Rectal smooth muscle tissue (tissue), 1 donor: ENCODE results near the gene FCER1G.
"Not testable (repeated sequence)": the region's sequence is repeated elsewhere in the genome, so short reads cannot be mapped to it uniquely, and the experiment has no call there.

ENCODE experiments used
- H3K27ac ChIP-seq: one replicate; pipeline ENCODE4 v1.7.0; 2013; ENCODE audit warnings: low read depth, low read length, inconsistent platforms
- H3K27me3 ChIP-seq: one replicate; pipeline ENCODE4 v1.7.0; 2013; ENCODE audit warnings: low read length; ENCODE audit not compliant: control insufficient read depth, insufficient read depth
- H3K36me3 ChIP-seq: one replicate; pipeline ENCODE4 v1.7.0; 2013; ENCODE audit warnings: low read length; ENCODE audit not compliant: control insufficient read depth, insufficient read depth
- H3K4me1 ChIP-seq: one replicate; pipeline ENCODE4 v1.7.0; 2013; ENCODE audit warnings: low read length; ENCODE audit not compliant: control insufficient read depth, insufficient read depth
- H3K4me3 ChIP-seq: one replicate; pipeline ENCODE4 v1.7.0; 2013; ENCODE audit warnings: low read length
- H3K9ac ChIP-seq: one replicate; pipeline ENCODE4 v1.7.0; 2013; ENCODE audit warnings: low read length

The FCER1G gene

GRCh38 chr1:161229896-161230295, 14.8 kb downstream of the FCER1G start:
- peaks cover 14% of the 10 kb centered on the region for H3K36me3 ChIP-seq
- H3K27me3 ChIP-seq = no peaks in the 10 kb centered on the region
- H3K4me3 ChIP-seq = no peak overlapping the region
- peaks cover 15% of the 10 kb centered on the region for H3K4me1 ChIP-seq
- no peak overlapping the region for H3K27ac ChIP-seq
- H3K9ac ChIP-seq = no peak overlapping the region

DNA sequence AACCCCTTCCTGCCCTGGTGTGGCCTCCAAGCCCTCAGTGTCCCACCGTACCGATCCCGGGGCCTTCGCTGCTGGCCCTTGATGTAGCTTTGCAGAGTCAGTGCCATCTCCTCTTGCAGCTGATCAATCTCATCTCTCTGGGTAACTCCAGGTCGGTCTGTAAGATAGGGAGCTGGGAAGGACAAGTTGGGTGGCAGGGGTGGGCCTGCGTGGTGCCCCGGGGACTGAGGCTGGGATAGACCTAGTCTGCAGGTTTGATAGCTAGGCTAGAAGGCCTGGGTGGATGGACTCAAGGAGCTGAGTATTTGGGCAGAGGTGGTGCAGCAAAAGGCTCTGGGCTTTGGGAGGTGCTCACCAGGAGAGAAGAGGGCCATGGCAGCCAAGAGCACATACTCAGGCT, 15.7 kb downstream of the FCER1G start:
- no peak overlapping the region for H3K4me3 ChIP-seq

DNA sequence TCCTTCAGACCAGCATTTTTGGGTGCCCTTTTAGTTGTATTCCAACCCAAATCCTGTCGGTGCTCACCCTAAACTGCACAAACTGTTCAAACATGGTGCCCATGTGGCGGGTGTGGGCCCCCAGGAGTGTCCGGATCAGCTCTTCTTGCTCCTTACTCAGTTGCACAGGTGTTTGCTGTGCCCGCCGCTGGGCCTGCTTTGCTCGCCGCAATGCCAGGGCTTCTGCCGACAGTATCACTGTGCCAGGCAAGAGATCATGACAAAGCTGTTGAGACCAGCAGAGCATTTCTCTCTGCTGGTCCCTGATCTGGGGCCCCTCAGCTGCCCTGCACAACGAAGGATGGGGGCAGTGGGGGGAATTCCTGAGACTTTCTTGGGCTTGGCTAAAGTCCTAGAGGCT, 18.0 kb downstream of the FCER1G start:
- Histone ChIP-seq H3K4me3 (no peak overlapping the region), H3K9ac (no peak overlapping the region), H3K27me3 (no peaks in the 10 kb centered on the region), H3K27ac (no peak overlapping the region), H3K4me1 (no peaks in the 10 kb centered on the region), H3K36me3 (peaks cover 12% of the 10 kb centered on the region)

More for the DNA sequence above, 15.7 kb downstream of the FCER1G start:
- H3K27me3 ChIP-seq = no peaks in the 10 kb centered on the region
- H3K36me3 ChIP-seq = peaks cover 14% of the 10 kb centered on the region
- H3K27ac ChIP-seq = no peak overlapping the region
- peaks cover 15% of the 10 kb centered on the region for H3K4me1 ChIP-seq
- H3K9ac ChIP-seq = no peak overlapping the region

- Histone ChIP-seq H3K36me3 (no peaks in the 10 kb centered on the region), H3K4me1 (no peaks in the 10 kb centered on the region), H3K9ac (no peak overlapping the region), H3K4me3 (no peak overlapping the region), H3K27me3 (no peaks in the 10 kb centered on the region), H3K27ac (no peak overlapping the region)
Observed at GRCh38 chr1:161235957-161236775, 21.1 kb downstream of the FCER1G start.

DNA sequence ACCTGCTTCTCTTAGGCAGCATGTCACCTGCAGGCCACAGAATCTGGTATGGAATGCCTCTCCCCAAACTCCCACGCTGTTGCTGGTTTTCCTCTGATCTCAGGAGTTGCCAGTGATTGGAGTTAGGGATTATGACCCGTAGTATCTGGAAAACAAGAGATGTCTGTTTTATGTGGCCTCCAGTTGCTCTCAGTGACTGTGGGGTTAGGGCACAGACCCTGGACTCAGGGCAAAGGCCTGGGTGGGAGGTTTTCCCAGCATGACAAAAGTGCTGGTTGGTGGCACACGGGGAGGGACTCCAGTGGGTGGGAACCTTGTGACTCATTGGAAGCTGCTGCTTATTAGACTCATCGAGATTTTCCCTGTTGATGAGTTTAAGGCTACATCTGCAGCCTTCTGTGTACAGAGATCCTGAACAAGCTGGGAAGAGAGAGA, 23.0 kb downstream of the FCER1G start, which contains the start of gene NR1I3:
TSS of gene NR1I3 (minus strand) at position 165 of the 435 bp plus-strand sequence. CDS start 1,638 bp downstream, outside the sequence.
- H3K27ac ChIP-seq = no peak within 1 kb of the TSS
- H3K27me3 ChIP-seq = no peaks in the 10 kb centered on the region
- no peaks in the 10 kb centered on the region for H3K36me3 ChIP-seq
- no peak within 1 kb of the TSS for H3K9ac ChIP-seq
- no peaks in the 10 kb centered on the region for H3K4me1 ChIP-seq
- H3K4me3 ChIP-seq = no peak within 1 kb of the TSS

DNA sequence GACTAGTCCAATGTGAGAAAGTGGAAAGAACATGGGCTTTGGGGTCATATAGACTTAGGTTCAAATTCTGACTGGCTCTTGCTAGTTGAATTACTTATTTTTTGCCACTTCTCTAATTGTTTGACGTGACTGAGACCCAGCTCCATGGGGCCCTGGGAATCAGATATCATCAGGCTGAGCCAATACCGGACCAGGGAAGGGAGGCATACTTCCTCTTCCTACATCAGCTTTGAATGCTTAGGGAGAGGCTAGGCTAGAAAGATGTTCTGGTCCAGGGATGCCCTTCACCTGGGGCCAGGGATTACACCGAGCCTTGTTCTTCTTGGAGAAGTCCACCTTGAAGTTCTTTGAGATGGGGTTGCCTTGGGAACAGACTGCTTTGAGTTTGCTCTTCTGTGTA, 26.6 kb downstream of the FCER1G start:
- Histone ChIP-seq H3K4me3 (no peak overlapping the region), H3K9ac (no peak overlapping the region), H3K4me1 (no peaks in the 10 kb centered on the region), H3K27me3 (no peaks in the 10 kb centered on the region), H3K36me3 (no peaks in the 10 kb centered on the region), H3K27ac (no peak overlapping the region)

DNA sequence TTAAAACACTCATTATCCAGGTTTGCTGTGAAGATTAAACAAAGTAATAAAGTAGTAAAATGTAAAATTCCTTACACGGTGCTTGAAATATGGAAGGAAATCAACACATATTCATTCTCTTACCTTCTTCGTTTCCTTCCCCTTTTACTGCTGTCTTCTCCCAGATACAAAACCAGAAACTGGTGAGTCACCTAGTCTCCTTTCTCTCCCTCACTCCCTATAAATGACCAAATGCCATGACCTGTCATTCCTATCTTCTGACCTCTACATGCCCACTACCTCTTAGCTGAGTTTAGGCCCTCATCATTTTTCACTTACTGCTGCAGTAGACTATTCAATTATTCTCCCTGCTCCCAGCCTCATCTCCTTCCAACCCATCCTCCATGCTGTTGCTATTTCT, 27.2 kb downstream of the FCER1G start:
- Histone ChIP-seq H3K9ac (no peak overlapping the region), H3K27me3 (no peaks in the 10 kb centered on the region), H3K27ac (no peak overlapping the region), H3K4me1 (no peaks in the 10 kb centered on the region), H3K36me3 (no peaks in the 10 kb centered on the region), H3K4me3 (no peak overlapping the region)

DNA sequence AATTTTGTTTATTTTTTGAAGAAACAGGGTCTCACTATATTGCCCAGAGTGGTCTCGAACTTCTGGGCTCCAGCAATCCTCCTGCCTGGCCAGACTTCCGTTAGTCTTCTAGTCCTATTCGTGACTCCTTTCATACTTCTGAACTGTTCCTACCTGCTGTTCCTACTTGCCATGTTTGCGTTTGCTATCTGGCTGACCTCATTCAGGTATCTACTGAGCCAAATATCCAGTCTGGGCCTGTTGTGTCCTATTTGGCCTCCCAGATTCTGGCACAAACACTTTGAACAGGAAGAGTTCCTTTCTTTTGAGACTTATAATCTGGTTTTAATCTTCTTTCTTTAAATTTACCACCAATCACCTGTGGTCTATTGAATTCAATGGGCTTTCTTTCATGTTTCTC, 29.8 kb downstream of the FCER1G start:
- no peaks in the 10 kb centered on the region for H3K36me3 ChIP-seq
- H3K4me3 ChIP-seq = no peak overlapping the region
- H3K27me3 ChIP-seq = no peaks in the 10 kb centered on the region
- H3K27ac ChIP-seq = no peak overlapping the region
- H3K4me1 ChIP-seq = no peaks in the 10 kb centered on the region
- no peak overlapping the region for H3K9ac ChIP-seq

DNA sequence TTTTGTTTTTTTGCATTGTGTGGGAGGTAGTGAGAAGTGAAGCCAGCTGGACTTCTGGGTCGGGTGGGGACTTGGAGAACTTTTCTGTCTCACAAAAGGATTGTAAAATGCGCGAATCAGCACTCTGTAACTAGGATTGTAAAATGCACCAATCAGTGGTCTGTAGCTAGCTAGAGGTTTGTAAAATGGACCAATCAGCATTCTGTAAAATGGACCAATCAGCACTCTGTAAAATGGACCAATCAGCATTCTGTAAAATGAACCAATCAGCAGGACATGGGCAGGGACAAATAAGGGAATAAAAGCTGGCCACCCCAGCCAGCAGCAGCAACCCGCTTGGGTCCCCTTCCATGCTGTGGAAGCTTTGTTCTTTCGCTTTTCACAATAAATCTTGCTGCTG, 35.0 kb downstream of the FCER1G start:
- not testable (repeated sequence) for H3K4me3 ChIP-seq, H3K9ac ChIP-seq, H3K27ac ChIP-seq, H3K27me3 ChIP-seq, H3K36me3 ChIP-seq, H3K4me1 ChIP-seq

DNA sequence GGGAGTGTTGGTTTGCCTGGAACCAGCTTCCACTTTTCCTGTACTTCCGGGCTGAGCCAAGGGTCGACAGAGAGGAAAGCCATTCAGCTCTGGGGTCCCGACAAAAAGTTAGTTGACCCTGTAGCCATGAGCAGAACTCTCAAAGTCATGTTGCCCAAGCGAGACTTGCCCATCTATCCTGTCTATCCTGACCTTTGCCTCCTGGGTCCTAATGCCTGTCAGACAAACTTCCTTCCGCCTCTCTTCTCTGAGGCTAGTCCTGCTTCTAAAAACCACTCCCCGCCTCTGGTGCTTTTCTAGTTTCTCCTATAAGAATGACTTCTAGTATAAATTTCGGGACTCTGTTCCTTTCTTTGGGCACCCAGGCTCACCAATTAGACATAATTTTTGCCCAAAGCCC, 35.7 kb downstream of the FCER1G start:
- no peak overlapping the region for H3K4me3 ChIP-seq
- H3K36me3 ChIP-seq = no peaks in the 10 kb centered on the region
- H3K4me1 ChIP-seq = no peaks in the 10 kb centered on the region
- no peak overlapping the region for H3K9ac ChIP-seq
- no peak overlapping the region for H3K27ac ChIP-seq
- no peaks in the 10 kb centered on the region for H3K27me3 ChIP-seq

GRCh38 chr1:161251579-161251978, 36.5 kb downstream of the FCER1G start:
- Histone ChIP-seq H3K27me3 (no peaks in the 10 kb centered on the region), H3K4me1 (no peaks in the 10 kb centered on the region), H3K4me3 (no peak overlapping the region), H3K9ac (no peak overlapping the region), H3K36me3 (no peaks in the 10 kb centered on the region), H3K27ac (no peak overlapping the region)

DNA sequence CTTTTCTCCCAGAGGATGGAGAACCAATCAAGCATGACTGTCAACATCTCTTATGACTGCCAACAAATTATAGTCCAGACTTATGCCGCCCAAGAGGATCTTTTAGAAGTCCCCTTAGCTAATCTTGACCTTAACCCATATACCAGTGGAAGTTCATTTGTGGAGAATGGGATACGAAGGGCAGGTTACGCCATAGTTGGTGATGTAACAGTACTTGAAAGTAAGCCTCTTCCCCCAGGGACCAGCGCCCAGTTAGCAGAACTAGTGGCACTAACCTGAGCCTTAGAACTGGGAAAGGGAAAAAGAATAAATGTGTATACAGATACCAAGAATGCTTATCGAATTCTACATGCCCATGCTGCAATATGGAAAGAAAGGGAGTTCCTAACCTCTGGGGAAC, 40.2 kb downstream of the FCER1G start:
- not testable (repeated sequence) for H3K4me3 ChIP-seq, H3K27ac ChIP-seq

GRCh38 chr1:161255955-161256520, 40.9 kb downstream of the FCER1G start:
- H3K27ac ChIP-seq, H3K4me3 ChIP-seq, H3K27me3 ChIP-seq, H3K4me1 ChIP-seq, H3K9ac ChIP-seq, H3K36me3 ChIP-seq: not testable (repeated sequence)

More for the DNA sequence above, 40.2 kb downstream of the FCER1G start:
- not testable (repeated sequence) for H3K4me1 ChIP-seq, H3K36me3 ChIP-seq, H3K27me3 ChIP-seq, H3K9ac ChIP-seq
